Endothelial cell of umbilical vein (primary cell): Measurements from ENCODE around the gene ATG12. TPM values are rescaled to one million over a fixed set of nuclear protein-coding genes. Genes with fewer than 3 reads are reported as not detected.

ENCODE experiments used
- BruUV-seq: library from RNA; stranded (reverse); fragments of 400-500 nt; replicated peaks from 2 replicates; lab custom pipeline; 2021; lab: Mats Ljungman, UMichigan
- CTCF ChIA-PET: fragments of 300-600, 350-600 bp; sonication (Branson Sonifier 250); formaldehyde crosslinking; loops from one replicate; lab custom pipeline; 2021; ENCODE audit warnings: antibody characterized with exemption, inconsistent platforms; lab: Charles Lee
- POLR2A ChIA-PET: fragments of 300-600, 350-600 bp; sonication (Branson Sonifier 250); formaldehyde crosslinking; loops from one replicate; lab custom pipeline; 2021; ENCODE audit warnings: antibody characterized with exemption, inconsistent platforms; lab: Charles Lee
- DNase-seq: peaks from one replicate; pipeline ENCODE4 v3.0.0-alpha.2; 2011; ENCODE audit warnings: low read depth, low spot score
- FAIRE-seq: peaks from 2 replicates; lab custom pipeline; 2011; peaks lifted over from hg19 to GRCh38; lab: Jason Lieb, UNC
- H2AFZ ChIP-seq: 2 replicates; pipeline ENCODE4 v1.6.0; 2012; ENCODE audit warnings: low read depth, low read length, control low read depth, inconsistent platforms
- H3K27ac ChIP-seq: 2 replicates; pipeline ENCODE4 v1.5.1; 2011; ENCODE audit warnings: low read depth, mild to moderate bottlenecking, control low read depth, low read length, moderate library complexity; ENCODE audit not compliant: insufficient read depth
- H3K27me3 ChIP-seq, 2 experiments: 2 replicates each; pipeline versions ENCODE4 v1.6.0 to v1.6.1; 2011; ENCODE audit warnings: low read length in 2 of 2, mixed read lengths in 1 of 2; ENCODE audit not compliant: control insufficient read depth in 2 of 2, insufficient read depth in 2 of 2
- H3K36me3 ChIP-seq, 2 experiments: 2 replicates in 1 of 2; 3 replicates in 1 of 2; pipeline ENCODE4 v1.5.1; 2011; ENCODE audit warnings: low read length in 2 of 2, mild to moderate bottlenecking in 1 of 2, moderate library complexity in 1 of 2; ENCODE audit not compliant: control insufficient read depth in 2 of 2, insufficient read depth in 2 of 2; ENCODE audit errors: extremely low read depth in 1 of 2
- H3K4me1 ChIP-seq: 3 replicates; pipeline ENCODE4 v1.5.1; 2011; ENCODE audit warnings: mild to moderate bottlenecking, low read length; ENCODE audit not compliant: control insufficient read depth, insufficient read depth; ENCODE audit errors: extremely low read depth
- H3K4me2 ChIP-seq: 2 replicates; pipeline ENCODE4 v1.6.1; 2011; ENCODE audit warnings: low read length, control low read depth, mixed read lengths; ENCODE audit not compliant: insufficient read depth
- H3K4me3 ChIP-seq, 3 experiments: fragments of 200-600 bp in 1 of 3; sonication (generic), shearing (Covaris generic) in 1 of 3; replicated peaks in 1 of 3; 2 replicates each; pipeline ENCODE4 v1.5.1; 2011 to 2016; ENCODE audit warnings: control low read depth in 3 of 3, low read length in 3 of 3, mild to moderate bottlenecking in 2 of 3, inconsistent platforms in 1 of 3, low read depth in 1 of 3, moderate library complexity in 1 of 3; ENCODE audit not compliant: insufficient read depth in 1 of 3
- H3K79me2 ChIP-seq: 2 replicates; pipeline ENCODE4 v1.6.0; 2012; ENCODE audit warnings: low read length, inconsistent platforms; ENCODE audit not compliant: control insufficient read depth, insufficient read depth
- H3K9ac ChIP-seq: replicated peaks from 2 replicates; pipeline ENCODE3; 2011; ENCODE audit warnings: low read length, control low read depth; ENCODE audit not compliant: insufficient read depth; ENCODE audit errors: extremely low read depth
- H3K9me1 ChIP-seq: replicated peaks from 3 replicates; pipeline ENCODE4 v1.6.0; 2011; ENCODE audit warnings: mild to moderate bottlenecking, low read length; ENCODE audit not compliant: control insufficient read depth, insufficient read depth; ENCODE audit errors: extremely low read depth
- H3K9me3 ChIP-seq: replicated peaks from 2 replicates; pipeline ENCODE4 v1.5.1; 2012; ENCODE audit warnings: low read length, inconsistent platforms; ENCODE audit not compliant: control insufficient read depth, insufficient read depth
- H4K20me1 ChIP-seq: replicated peaks from 2 replicates; pipeline ENCODE3; 2011; ENCODE audit warnings: mild to moderate bottlenecking, low read length; ENCODE audit not compliant: control insufficient read depth, insufficient read depth; ENCODE audit errors: extremely low read depth
- EZH2 ChIP-seq: IDR thresholded peaks from 2 replicates; pipeline ENCODE4 v1.6.1; 2012; ENCODE audit warnings: borderline replicate concordance, low read depth, mild to moderate bottlenecking, moderate library complexity, low read length, inconsistent platforms; ENCODE audit not compliant: severe bottlenecking
- FOS ChIP-seq: IDR thresholded peaks from 2 replicates; pipeline ENCODE4 v1.6.1; 2011; ENCODE audit warnings: mild to moderate bottlenecking, low read length, moderate library complexity, borderline replicate concordance; ENCODE audit not compliant: insufficient read depth
- GATA2 ChIP-seq: IDR thresholded peaks from 2 replicates; pipeline ENCODE4 v1.7.0; 2011; ENCODE audit warnings: low read depth, mild to moderate bottlenecking, moderate library complexity, mixed read lengths, low read length; ENCODE audit not compliant: insufficient read length, insufficient read depth
- JUN ChIP-seq: IDR thresholded peaks from 2 replicates; pipeline ENCODE4 v1.6.1; 2011; ENCODE audit warnings: borderline replicate concordance, low read depth; ENCODE audit not compliant: insufficient read length, insufficient read depth
- MAX ChIP-seq: IDR thresholded peaks from 2 replicates; pipeline ENCODE4 v1.6.1; 2011; ENCODE audit not compliant: insufficient read depth, insufficient read length
- MYC ChIP-seq: IDR thresholded peaks from one replicate; pipeline ENCODE4 v1.6.1; 2011; ENCODE audit warnings: mild to moderate bottlenecking, low read depth, low read length
- POLR2A ChIP-seq: IDR thresholded peaks from 2 replicates; pipeline ENCODE4 v1.6.1; 2012; ENCODE audit warnings: low read depth, mild to moderate bottlenecking, control low read depth, low read length
- POLR2AphosphoS5 ChIP-seq: IDR thresholded peaks from 2 replicates; pipeline ENCODE4 v1.6.1; 2012; ENCODE audit warnings: low read depth, mild to moderate bottlenecking, control low read depth, low read length, moderate library complexity; ENCODE audit not compliant: insufficient read depth
- dilution Hi-C: fragments of 300-500 bp; cut with MboI; formaldehyde crosslinking; loops from one replicate; pipeline ENCODE4 v1.15.0; 2019; ENCODE audit warnings: low sequenced_read_pairs; ENCODE audit not compliant: extremely low pct_ligation_motif_present
- intact Hi-C: fragments of 100-400 bp; cut with micrococcal nuclease; formaldehyde crosslinking; loops from one replicate; pipeline ENCODE4 v1.10.0; 2022
- polyA plus RNA-seq, 4 experiments: library from polyadenylated mRNA; depleted of rRNA in 3 of 4; stranded (reverse) in 3 of 4; unstranded in 1 of 4; fragments of >200 nt; gene quantifications; 2 replicates each; pipeline versions ENCODE4 v1.2.1 to v1.2.3, GENCODE V29; 2011 to 2012; ENCODE audit warnings: missing spikeins in 1 of 4
- total RNA-seq: library from RNA; stranded (reverse); gene quantifications from 2 replicates; pipeline ENCODE4 v1.2.3, GENCODE V29; 2021
- TF ChIP-seq, protein P1 (sequence below), 2 donors: IDR thresholded peaks; 1 replicate in 1 of 2; 2 replicates in 1 of 2; pipeline ENCODE4 v1.5.1; 2011; ENCODE audit warnings: low read length in 2 of 2, mild to moderate bottlenecking in 2 of 2, moderate library complexity in 2 of 2, control low read depth in 1 of 2, inconsistent platforms in 1 of 2, low read depth in 1 of 2; ENCODE audit not compliant: insufficient read depth in 1 of 2; ENCODE audit errors: extremely low read depth in 1 of 2

Gene ATG12
- total and polyA plus RNA-seq, 2 donors (not counting 3 experiments of a cell fraction or from before 2014, with no cell fraction given) = 27.5 to 62.0 TPM

GRCh38 chr5:115858396-115858795, 17.0 kb upstream of the ATG12 start:
- H3K9me1 ChIP-seq = no peaks in the 10 kb centered on the region
- no peak overlapping the region for H3K4me3 ChIP-seq
- no peaks in the 10 kb centered on the region for H3K36me3 ChIP-seq
- no peak overlapping the region for H3K9ac ChIP-seq
- intact Hi-C loops (no loop called here), dilution Hi-C loops (no loop called here)
- no peak for FAIRE-seq
- POLR2A ChIA-PET = no interaction called here
- H3K27me3 ChIP-seq = no peaks in the 10 kb centered on the region
- TF ChIP-seq, protein P1, sequence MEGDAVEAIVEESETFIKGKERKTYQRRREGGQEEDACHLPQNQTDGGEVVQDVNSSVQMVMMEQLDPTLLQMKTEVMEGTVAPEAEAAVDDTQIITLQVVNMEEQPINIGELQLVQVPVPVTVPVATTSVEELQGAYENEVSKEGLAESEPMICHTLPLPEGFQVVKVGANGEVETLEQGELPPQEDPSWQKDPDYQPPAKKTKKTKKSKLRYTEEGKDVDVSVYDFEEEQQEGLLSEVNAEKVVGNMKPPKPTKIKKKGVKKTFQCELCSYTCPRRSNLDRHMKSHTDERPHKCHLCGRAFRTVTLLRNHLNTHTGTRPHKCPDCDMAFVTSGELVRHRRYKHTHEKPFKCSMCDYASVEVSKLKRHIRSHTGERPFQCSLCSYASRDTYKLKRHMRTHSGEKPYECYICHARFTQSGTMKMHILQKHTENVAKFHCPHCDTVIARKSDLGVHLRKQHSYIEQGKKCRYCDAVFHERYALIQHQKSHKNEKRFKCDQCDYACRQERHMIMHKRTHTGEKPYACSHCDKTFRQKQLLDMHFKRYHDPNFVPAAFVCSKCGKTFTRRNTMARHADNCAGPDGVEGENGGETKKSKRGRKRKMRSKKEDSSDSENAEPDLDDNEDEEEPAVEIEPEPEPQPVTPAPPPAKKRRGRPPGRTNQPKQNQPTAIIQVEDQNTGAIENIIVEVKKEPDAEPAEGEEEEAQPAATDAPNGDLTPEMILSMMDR (IDR thresholded peaks at IDR 0.05; ENCODE audit: extremely low read depth in 1 of 2, insufficient read depth in 1 of 2, low read depth in 1 of 2, low read length in 2 of 2) = no peak
- no peak for TF ChIP-seq EZH2
- TF ChIP-seq MYC = no peak
- TF ChIP-seq JUN = no peak
- no peak for TF ChIP-seq POLR2A
- no peak for TF ChIP-seq POLR2AphosphoS5
- TF ChIP-seq GATA2 = no peak
- TF ChIP-seq MAX = no peak
- no peak for TF ChIP-seq FOS
- H3K9me3 ChIP-seq = no peaks in the 10 kb centered on the region
- BruUV-seq = no TSS peak
- peaks cover 59% of the 10 kb centered on the region for H3K79me2 ChIP-seq
- no peak for DNase-seq
- CTCF ChIA-PET = no interaction called here
- H3K27ac ChIP-seq = no peak overlapping the region
- H2AFZ ChIP-seq = no peak overlapping the region
- peaks cover 16% of the 10 kb centered on the region for H4K20me1 ChIP-seq
- peaks cover 19% of the 10 kb centered on the region for H3K4me1 ChIP-seq
- H3K4me2 ChIP-seq = peak overlapping the region; percentile 65
